Tibial nerve (tissue), 4 donors: ENCODE data around the gene PDCD1. TPM values are rescaled to one million over a fixed set of nuclear protein-coding genes. Genes with fewer than 3 reads are reported as not detected.

ENCODE experiments used
- DNase-seq, 2 donors: peaks; one replicate each; pipeline ENCODE4 v3.0.0-alpha.2; 2019; ENCODE audit warnings: low spot score in 2 of 2
- H3K27ac ChIP-seq, 4 donors: fragments of 200-600 bp; sonication (generic) in 3 of 4; one replicate each; pipeline ENCODE4 v1.5.1; 2017 to 2019; ENCODE audit warnings: mild to moderate bottlenecking in 1 of 4
- H3K27me3 ChIP-seq, 2 donors: fragments of 200-600 bp; sonication (generic) in 1 of 2; one replicate each; pipeline versions ENCODE4 v1.5.1 to v1.6.0; 2017 to 2019
- H3K36me3 ChIP-seq, 3 donors: fragments of 200-600 bp; sonication (generic); one replicate each; pipeline ENCODE4 v1.5.1; 2018 to 2019
- H3K4me1 ChIP-seq, 4 donors: fragments of 200-600 bp; sonication (generic) in 3 of 4; one replicate each; pipeline ENCODE4 v1.5.1; 2017 to 2019
- H3K4me3 ChIP-seq, 4 donors: fragments of 200-600 bp; sonication (generic) in 3 of 4; one replicate each; pipeline ENCODE4 v1.5.1; 2017 to 2019; ENCODE audit warnings: mild to moderate bottlenecking in 1 of 4, moderate library complexity in 1 of 4
- H3K9me3 ChIP-seq, 4 donors: fragments of 200-600 bp; sonication (generic) in 3 of 4; one replicate each; pipeline ENCODE4 v1.5.1; 2017 to 2019
- CTCF ChIP-seq, 5 experiments: fragments of 200-600 bp in 3 of 5; fragments of 450-650 bp in 2 of 5; sonication (generic) in 3 of 5; IDR thresholded peaks; one replicate each; pipeline ENCODE4 v1.5.1; 2016 to 2019; ENCODE audit warnings: antibody characterized with exemption in 5 of 5, mild to moderate bottlenecking in 3 of 5, moderate library complexity in 2 of 5
- EP300 ChIP-seq, 2 donors: sonication (generic); formaldehyde crosslinking; IDR thresholded peaks; one replicate each; pipeline ENCODE4 v1.6.1; 2017; ENCODE audit warnings: antibody characterized with exemption in 2 of 2, mild to moderate bottlenecking in 1 of 2
- POLR2A ChIP-seq, 2 donors: fragments of 450-650 bp; IDR thresholded peaks; one replicate each; pipeline ENCODE4 v1.6.1; 2017; ENCODE audit warnings: antibody characterized with exemption in 2 of 2, mild to moderate bottlenecking in 2 of 2, moderate library complexity in 2 of 2
- WGBS, 2 donors: methylation state at CpG; one replicate each; pipeline ENCODE4 v1.1.5; 2018; 5-methylcytosine and 5-hydroxymethylcytosine counted together
- total RNA-seq, 4 donors: library from RNA; depleted of rRNA; stranded (reverse); fragments of >200 nt; gene quantifications; one replicate each; pipeline ENCODE4 v1.1.0, GENCODE V29; 2016

Gene PDCD1
- total RNA-seq, 4 donors from 2014 or later: 0.22 to 0.60 (median 0.42) TPM; not detected in 1

GRCh38 chr2:241864168-241864849, 5.6 kb upstream of the PDCD1 start:
- no peaks in the 10 kb centered on the region for H3K9me3 ChIP-seq
- peaks cover 0 to 26% (median 15%) of the 10 kb centered on the region in 4 donors for H3K4me1 ChIP-seq
- 90 to 95% methylated on average over 2 of the region's 2 CpGs for WGBS, 2 donors
- H3K4me3 ChIP-seq: no peak overlapping the region
- no peak for DNase-seq
- H3K27ac ChIP-seq: no peak overlapping the region
- TF ChIP-seq EP300 (IDR thresholded peaks at IDR 0.05): no peak
- no peak for TF ChIP-seq CTCF (IDR thresholded peaks at IDR 0.05)
- no peak for TF ChIP-seq POLR2A (IDR thresholded peaks at IDR 0.05)
- no peaks in the 10 kb centered on the region for H3K36me3 ChIP-seq
- H3K27me3 ChIP-seq: peaks cover 4 to 73% of the 10 kb centered on the region in 2 donors

- 23 to 34% methylated on average over 15 to 29 of the region's 29 CpGs for WGBS, 2 donors
- Histone ChIP-seq H3K4me1 (peaks cover 0 to 33% (median 20%) of the 10 kb centered on the region in 4 donors), H3K36me3 (no peaks in the 10 kb centered on the region), H3K9me3 (no peaks in the 10 kb centered on the region), H3K27me3 (peaks cover 4 to 68% of the 10 kb centered on the region in 2 donors), H3K4me3 (no peak overlapping the region), H3K27ac (no peak overlapping the region)
- no peak for TF ChIP-seq CTCF (IDR thresholded peaks at IDR 0.05)
- TF ChIP-seq POLR2A (IDR thresholded peaks at IDR 0.05): no peak
- TF ChIP-seq EP300 (IDR thresholded peaks at IDR 0.05): peak in 1 of 2 donors; percentile 6
- DNase-seq: no peak
Observed at GRCh38 chr2:241863536-241863954, 4.9 kb upstream of the PDCD1 start.

GRCh38 chr2:241862775-241863535, 4.3 kb upstream of the PDCD1 start:
- Histone ChIP-seq H3K27me3 (peaks cover 4 to 64% of the 10 kb centered on the region in 2 donors), H3K4me1 (peaks cover 0 to 35% (median 20%) of the 10 kb centered on the region in 4 donors), H3K27ac (no peak overlapping the region), H3K36me3 (no peaks in the 10 kb centered on the region), H3K9me3 (no peaks in the 10 kb centered on the region), H3K4me3 (no peak overlapping the region)
- WGBS, 2 donors: 83 to 86% methylated on average over 21 to 22 of the region's 22 CpGs
- no peak for DNase-seq
- TF ChIP-seq CTCF (IDR thresholded peaks at IDR 0.05) (no peak), POLR2A (IDR thresholded peaks at IDR 0.05) (no peak), EP300 (IDR thresholded peaks at IDR 0.05) (no peak)

- Histone ChIP-seq H3K4me3 (no peak overlapping the region), H3K9me3 (no peaks in the 10 kb centered on the region), H3K27ac (no peak overlapping the region), H3K36me3 (no peaks in the 10 kb centered on the region), H3K27me3 (peaks cover 4 to 55% of the 10 kb centered on the region in 2 donors), H3K4me1 (peaks cover 0 to 35% (median 20%) of the 10 kb centered on the region in 4 donors)
- TF ChIP-seq POLR2A (IDR thresholded peaks at IDR 0.05) (no peak), EP300 (IDR thresholded peaks at IDR 0.05) (no peak), CTCF (IDR thresholded peaks at IDR 0.05) (no peak)
- DNase-seq: no peak
- WGBS, 2 donors: 69 to 76% methylated on average over 8 of the region's 8 CpGs
Observed at GRCh38 chr2:241862093-241862492, 3.4 kb upstream of the PDCD1 start.

GRCh38 chr2:241861264-241861663, 2.6 kb upstream of the PDCD1 start:
- Histone ChIP-seq H3K36me3 (no peaks in the 10 kb centered on the region), H3K4me1 (peaks cover 0 to 35% (median 20%) of the 10 kb centered on the region in 4 donors), H3K9me3 (no peaks in the 10 kb centered on the region), H3K27me3 (peaks cover 4 to 47% of the 10 kb centered on the region in 2 donors), H3K27ac (peak overlapping the region in 1 of 4 donors; percentile 94), H3K4me3 (no peak overlapping the region)
- TF ChIP-seq EP300 (IDR thresholded peaks at IDR 0.05) (no peak), POLR2A (IDR thresholded peaks at IDR 0.05) (no peak), CTCF (IDR thresholded peaks at IDR 0.05) (no peak)
- 90 to 96% methylated on average over 1 of the region's 1 CpG for whole genome bisulfite sequencing, 2 donors
- no peak for DNase-seq
